GM18508 (cell line): ENCODE measurements around the gene CPNE5.

Experiments used
- ATAC-seq: cut with Tn5 transposase; IDR thresholded peaks from one replicate; pipeline ENCODE4 v1.9.1; 2021; ENCODE audit warnings: moderate number of reproducible peaks; ENCODE audit not compliant: insufficient read depth, unreplicated experiment

CPNE5 gene

GRCh38 chr6:36858407-36858981 lies 19.2 kb upstream of the CPNE5 start:
- no peak for ATAC-seq

DNA sequence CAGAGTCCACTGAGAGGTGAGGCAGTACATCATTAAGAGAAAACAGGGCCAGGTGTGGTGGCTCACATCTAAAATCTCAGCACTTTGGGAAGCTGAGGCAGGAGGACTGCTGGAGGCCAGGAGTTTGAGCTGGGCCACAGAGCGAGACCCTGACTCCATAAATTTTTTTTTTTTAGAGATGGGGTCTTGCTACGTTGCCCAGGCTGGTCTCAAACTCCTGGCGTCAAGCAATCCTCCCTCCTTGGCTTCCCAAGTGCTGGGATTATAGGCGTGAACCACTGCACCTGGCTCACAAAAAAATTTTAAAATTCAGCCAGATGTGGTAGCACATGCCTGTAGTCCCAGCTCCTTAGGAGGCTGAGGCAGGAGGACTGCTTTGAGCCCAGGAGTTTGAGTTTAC lies 18.1 kb upstream of the CPNE5 start:
- ATAC-seq = no peak

GRCh38 chr6:36856277-36856676 lies 17.0 kb upstream of the CPNE5 start:
- ATAC-seq = no peak

DNA sequence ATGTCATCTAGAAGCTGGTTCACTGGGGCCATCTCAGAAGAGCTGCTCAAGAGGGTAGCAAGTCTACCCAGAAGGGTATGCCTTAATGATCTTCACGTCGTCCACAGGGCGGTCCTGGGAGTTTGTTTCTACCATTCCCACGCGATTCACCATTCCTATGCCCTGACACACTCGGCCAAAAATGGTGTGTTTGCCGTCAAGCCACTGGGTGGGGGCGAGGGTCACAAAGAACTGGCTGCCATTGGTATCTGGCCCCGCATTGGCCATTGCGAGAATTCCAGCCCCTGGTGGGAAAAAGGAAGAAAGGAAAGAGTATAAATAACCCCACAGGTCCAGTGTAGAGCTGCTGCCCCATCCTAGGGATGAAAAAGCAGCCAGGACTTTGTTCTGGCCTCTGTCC lies 16.5 kb upstream of the CPNE5 start:
- ATAC-seq = no peak

GRCh38 chr6:36853325-36853724 lies 14.1 kb upstream of the CPNE5 start:
- no peak for ATAC-seq

DNA sequence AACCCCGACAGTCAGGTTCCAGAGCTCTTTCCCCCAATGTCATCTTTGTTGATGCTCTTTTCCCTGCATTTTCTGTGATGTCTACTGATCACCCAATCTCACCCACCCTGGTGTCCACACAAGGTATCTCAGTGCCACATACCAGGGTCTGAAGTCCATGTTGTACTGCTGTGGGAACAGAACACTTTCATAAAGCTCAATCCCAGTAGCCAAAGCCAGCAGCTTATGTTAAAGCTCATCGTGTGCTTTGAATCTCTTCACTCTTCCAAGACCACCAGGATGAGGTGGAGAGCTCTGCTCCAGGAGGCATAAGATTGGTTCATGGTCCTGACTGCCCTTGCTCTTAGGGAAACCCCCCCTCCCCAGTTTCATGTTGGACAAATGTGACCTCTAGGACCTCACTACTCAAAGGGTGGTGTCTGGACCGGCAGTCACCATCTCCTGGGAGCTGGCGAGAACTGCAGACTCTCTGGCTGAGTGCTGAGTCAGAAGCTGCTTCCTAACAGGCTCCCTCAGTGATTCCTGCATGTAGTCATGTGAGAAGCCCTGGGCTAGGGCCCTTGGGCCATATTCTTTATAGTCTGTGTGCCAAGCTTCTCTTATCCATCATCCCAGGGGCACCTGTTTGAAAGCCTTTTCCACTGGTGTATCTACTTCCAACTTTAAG lies 13.4 kb upstream of the CPNE5 start:
- ATAC-seq = no peak

- no peak for ATAC-seq
These were observed 12.4 kb upstream of the CPNE5 start for GRCh38 chr6:36851626-36852025.

- no peak for ATAC-seq
These were observed 11.9 kb upstream of the CPNE5 start for GRCh38 chr6:36851149-36851614.

GRCh38 chr6:36850021-36850420 lies 10.8 kb upstream of the CPNE5 start:
- ATAC-seq = no peak

DNA sequence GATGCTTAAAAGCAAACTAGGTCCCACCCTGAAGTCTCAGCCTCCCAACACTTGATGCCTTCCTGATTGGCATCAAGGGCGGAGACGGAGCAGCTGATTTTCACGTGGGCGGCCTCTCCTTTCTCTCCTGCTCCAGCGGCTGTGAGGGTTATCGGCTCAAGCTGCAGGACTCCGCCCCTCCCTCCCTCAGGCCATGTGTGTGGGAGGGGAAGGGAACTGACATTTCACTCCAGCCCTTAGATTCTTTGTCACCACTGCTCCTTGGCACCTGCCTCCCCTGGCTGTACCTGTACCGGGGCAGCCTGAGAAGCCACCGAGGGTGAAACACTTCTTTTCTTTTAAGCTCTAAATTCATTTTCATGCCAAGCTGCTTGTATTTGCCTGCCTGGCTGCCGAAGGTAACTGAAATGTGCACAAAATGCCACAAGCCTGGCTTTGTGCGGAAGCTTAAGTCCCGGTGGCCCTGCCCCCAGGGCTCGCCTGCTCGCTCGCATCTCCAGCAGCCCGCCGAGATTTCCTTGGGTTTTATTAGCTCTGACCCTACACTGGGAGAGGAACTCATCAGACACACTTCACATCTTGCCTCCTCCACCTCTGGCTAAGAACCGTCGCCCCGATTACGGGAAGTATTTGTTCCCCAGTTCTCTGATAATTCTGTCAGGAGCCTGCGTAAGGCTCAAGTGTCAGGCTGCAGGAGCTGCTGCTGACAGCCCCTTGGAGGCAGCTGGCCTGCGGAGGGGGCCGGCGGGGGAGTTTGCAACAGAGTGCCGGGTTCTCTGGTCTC lies 9.6 kb upstream of the CPNE5 start:
- no peak for ATAC-seq

DNA sequence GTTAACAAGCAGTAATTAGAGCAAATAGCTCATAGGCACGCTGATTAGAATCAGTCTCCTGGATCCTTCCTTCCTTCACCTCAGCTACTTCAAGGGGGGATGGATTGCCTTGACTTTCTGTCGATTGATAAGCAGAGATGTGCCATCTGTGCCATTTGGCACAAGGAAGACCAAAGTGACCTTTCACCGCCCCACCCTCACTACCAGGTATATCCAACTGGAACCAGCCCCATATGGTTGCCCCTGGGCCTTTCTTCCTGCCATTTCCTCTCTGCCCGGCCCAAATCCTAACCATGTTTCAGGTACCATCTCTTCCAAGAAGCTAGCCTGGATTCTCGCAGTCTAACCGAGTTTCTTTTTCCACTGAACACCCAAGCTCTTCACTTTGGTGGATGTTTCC lies 8.7 kb upstream of the CPNE5 start:
- no peak for ATAC-seq

DNA sequence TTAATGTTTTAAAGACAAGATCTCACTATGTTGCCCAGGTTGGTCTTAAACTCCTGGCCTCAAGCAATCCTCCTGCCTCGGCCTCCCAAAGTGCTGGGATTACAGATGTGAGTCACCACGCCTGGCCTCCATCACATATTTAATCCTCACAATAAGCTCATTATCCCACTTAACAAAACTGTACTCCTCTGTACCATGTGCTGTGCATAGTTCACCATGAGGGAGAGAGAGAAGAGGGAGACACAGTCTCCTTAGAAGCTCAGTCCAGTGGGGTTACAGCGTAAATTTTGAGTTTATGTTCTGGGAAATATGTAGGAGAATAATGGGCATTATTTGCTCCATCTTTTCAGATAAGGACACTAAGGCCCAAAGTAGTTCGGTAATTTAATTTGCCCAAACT lies 7.9 kb upstream of the CPNE5 start:
- ATAC-seq = no peak

DNA sequence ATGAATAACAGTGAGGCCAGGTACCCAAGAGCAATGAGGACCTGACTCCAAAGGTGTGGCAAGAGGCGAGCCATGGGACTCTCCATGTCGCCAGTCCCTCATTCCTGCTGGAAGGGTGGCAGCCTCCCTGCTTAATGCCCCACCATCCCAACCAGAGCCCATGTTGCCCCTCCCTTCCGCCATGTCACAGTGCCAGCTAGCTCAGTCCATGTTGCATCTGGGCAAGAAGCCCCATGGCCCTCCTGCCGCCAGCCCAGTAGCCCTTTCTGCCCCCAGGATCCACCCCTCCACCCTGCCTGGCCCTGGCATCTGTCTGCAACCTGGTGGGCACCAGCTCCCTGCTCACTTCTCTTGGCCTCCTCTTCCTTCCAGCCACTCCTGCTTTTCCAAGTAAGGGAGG lies 6.0 kb upstream of the CPNE5 start:
- ATAC-seq = no peak

- ATAC-seq = no peak
These were observed 5.3 kb upstream of the CPNE5 start for GRCh38 chr6:36844232-36845170.

- no peak for ATAC-seq
These were observed 3.9 kb upstream of the CPNE5 start for GRCh38 chr6:36843170-36843569.

GRCh38 chr6:36841756-36842155 lies 2.5 kb upstream of the CPNE5 start:
- ATAC-seq = no peak

GRCh38 chr6:36840432-36841403 lies 1.5 kb upstream of the CPNE5 start:
- ATAC-seq = no peak

GRCh38 chr6:36839749-36840431 lies 646 bp upstream of the CPNE5 start:
- ATAC-seq = no peak

DNA sequence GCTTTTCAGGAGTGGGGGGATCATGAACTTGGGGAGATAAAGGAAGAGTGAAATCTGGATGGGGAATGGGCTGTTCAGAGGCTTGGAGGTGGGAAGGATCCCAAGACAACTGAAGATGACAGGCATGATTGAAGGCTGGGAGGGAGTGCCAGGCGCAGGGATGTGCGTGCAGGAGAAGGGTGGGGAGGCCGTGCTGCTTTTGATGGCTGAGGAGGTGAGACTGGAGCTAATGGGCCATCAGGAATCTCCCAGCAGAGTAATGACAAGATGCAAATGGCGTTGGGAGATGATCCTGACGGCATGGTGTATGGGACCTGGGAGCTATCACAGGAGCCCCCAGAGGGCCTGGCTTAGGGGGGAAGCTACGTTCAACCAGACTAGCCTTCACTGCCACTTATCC lies 1.6 kb downstream of the CPNE5 start:
- no peak for ATAC-seq
